Inflammatory macrophage treated with lipopolysaccharide for 4 hours (primary cell): ENCODE data around the gene ADM2.

Experiments
- DNase-seq: peaks from one replicate; pipeline ENCODE4 v3.0.0-alpha.2; 2020

The ADM2 gene

DNA sequence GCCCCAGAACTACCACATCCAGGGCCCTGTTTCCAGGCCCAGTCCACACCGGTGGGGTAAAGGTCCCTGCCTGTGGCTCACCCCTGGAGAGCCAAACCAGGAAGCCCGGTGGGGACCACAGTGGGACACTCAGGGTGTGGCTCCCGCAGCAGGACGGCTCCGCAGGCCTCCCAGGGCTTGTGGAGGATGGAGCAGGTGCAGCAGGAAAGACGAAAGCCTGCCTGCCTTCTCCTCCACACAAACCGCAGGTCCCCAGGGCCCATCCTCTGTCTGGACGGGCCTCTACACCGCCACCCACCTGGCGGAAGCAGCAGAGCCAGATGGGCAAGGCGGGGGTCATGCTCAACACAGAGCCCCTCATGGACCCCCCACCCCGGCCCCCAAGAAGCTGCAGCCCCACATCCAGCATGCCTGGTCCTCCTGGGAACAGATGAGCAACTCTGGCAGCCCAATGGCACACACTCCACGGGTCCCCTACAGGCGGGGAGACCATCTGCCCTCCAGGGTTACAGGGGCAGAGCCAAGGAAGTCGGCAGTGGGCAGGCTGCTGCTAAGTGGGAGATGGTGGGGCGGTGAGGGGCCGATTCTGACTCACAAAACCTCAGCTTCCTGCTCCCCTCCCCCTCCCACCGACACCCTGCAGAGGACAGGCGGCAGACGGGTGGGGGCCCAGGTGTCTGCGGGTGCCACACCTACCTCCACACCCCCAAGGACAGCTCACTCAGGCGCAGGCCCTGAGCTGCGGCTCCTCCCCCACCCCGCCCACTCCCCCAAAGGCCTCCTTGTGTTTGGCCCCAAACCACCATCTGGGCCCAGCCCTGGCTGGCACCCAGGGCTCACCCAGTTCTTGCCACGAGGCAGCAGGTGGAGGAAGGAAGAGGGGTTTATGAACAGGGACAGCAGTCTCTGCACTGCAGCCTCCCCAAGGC is 11.7 kb upstream of the ADM2 start:
- DNase-seq: no peak

DNA sequence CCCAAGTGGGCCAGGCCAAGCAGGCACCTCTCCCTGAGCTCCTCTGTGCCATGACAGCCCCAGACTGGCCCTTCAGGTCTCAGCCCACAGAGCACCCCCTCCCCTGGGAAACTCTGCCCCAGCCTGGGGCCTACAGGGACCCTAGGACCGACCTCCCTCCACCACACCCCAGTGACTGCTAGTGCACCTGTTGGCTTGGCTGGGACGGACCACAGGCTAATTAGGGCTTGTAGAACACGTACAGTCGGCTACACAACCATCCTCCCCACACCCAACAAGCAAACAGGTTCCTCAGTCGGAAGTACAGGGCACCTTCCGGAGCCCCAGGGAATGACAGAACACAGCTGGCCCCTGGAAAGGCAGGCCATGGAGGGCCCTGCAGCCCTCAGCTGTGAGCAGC is 10.9 kb upstream of the ADM2 start:
- no peak for DNase-seq

- DNase-seq: no peak
Measured at GRCh38 chr22:50471197-50471847, 10.0 kb upstream of the ADM2 start.

DNA sequence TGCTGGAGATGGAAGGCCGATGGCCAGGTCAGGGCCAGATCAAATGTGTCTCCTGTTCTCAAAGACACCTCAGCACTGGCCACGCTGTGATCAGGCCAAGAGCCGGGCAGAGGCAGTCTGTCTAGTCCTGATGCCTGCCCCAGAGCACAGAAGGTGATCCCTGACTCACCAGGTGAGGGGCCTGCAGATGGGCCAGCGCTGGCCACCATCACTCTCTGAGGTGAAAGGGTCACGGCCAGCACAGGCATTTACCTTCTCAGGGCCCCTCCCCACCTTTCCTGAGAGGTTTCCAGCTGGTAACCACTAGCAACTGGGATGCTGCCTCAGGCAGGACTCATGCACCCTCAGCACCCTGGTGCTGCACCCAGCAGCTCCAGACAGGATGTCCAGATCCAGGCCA is 9.4 kb upstream of the ADM2 start:
- DNase-seq: no peak

DNA sequence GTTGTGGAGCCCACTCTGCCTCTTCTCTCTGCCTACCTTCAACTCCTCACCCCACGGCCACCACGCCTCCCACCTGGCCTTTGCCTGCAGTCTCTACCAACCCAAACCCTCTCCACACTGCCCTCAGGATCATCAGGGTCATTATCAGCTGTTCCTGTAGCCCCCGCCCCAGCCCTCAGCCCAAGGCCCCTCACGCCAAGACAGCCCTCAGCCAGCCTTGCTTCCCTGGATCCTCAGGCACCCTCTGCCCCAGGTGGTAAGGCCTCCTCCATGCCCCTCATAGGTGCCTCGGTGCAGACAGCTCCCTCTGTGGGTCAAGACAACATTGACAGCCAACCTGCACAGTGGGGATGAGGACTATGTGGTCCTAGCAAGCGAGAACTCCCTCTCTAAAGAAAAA is 8.3 kb upstream of the ADM2 start:
- DNase-seq: no peak

GRCh38 chr22:50473855-50474671 is 7.3 kb upstream of the ADM2 start:
- peak; percentile 52 for DNase-seq

GRCh38 chr22:50474710-50475651 is 6.4 kb upstream of the ADM2 start, which contains the start of gene SBF1:
Gene SBF1, minus strand, starts transcription at chr22:50475035. Its CDS starts 195 bp downstream, at chr22:50474840.
- DNase-seq: peak; percentile 92

DNA sequence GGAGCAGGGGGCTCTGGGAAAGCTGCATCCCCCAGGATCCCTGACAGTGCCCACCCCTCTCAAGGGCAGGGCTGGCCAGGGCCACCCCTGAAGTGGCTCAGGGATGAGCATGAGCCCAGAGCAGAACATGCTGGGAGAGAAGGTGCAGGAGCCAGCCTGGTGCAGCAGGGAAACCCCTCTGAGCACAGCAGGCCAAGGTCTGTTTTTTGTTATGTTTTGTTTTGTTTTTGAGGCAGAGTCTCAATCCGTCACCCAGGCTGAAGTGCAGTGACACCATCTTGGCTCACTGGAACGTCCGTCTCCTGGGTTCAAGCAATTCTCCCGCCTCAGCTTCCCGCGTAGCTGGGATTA is 5.7 kb upstream of the ADM2 start:
- no peak for DNase-seq

GRCh38 chr22:50476868-50477267 is 4.5 kb upstream of the ADM2 start:
- DNase-seq: no peak

GRCh38 chr22:50477923-50478322 is 3.4 kb upstream of the ADM2 start:
- no peak for DNase-seq

GRCh38 chr22:50479721-50480120 is 1.6 kb upstream of the ADM2 start:
- DNase-seq: no peak

GRCh38 chr22:50481045-50481439 is 301 bp upstream of the ADM2 start:
- no peak for DNase-seq

DNA sequence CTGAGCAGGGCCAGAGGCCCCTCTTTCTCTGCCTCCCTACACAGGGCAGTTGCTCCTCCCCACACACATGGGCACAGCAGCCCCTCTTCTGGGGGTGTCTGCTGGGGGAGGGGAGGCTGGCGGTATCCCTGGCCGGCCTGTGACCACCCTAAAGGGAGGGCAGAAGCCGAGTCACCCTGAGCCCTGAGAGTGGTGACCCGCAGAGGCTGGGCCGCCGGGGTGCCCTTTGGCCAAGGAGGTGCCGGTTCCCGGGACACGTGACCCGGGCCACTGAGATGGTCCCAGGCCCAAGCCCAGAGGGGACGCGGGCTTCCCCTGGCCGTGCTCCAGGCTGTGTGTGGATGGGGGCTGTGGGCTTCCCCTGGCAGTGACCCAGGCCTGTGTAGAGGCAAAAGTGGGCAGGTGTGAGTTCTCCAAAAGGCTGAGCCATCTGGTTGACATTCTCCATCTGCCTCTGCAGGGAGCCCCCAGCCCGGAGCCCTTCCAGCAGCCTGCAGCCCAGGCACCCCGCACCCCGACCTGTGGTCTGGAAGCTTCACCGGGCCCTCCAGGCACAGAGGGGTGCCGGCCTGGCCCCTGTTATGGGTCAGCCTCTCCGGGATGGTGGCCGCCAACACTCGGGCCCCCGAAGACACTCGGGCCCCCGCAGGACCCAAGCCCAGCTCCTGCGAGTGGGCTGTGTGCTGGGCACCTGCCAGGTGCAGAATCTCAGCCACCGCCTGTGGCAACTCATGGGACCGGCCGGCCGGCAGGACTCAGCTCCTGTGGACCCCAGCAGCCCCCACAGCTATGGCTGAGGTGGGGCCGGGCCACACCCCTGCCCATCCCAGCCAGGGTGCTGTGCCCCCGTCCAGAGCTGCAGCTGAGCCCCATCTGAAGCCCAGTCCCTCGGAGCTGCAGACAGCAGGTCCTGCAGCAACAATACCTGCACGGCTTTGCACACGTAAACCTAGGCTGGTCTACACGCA is 1.0 kb downstream of the ADM2 start:
- no peak for DNase-seq

DNA sequence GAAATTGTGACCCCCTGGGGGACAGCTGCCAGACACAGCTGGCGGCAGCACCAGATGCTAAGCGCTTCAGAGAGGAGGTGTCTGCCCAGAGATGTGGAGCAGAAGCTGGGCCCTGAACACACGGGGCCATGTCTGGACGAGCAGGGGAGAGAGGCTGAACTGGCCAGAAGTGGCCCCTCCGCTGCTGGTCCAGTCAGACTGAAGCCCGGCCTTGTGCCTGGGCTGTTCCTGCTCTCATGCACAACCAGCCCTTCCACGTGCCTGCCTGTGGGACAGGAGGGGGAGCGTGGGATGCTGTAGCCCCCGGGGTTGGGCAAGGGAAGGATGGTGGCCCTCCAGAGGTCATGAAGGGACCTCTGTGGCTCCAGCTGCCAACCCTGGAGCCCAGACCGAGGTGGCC is 1.8 kb downstream of the ADM2 start:
- DNase-seq: no peak

DNA sequence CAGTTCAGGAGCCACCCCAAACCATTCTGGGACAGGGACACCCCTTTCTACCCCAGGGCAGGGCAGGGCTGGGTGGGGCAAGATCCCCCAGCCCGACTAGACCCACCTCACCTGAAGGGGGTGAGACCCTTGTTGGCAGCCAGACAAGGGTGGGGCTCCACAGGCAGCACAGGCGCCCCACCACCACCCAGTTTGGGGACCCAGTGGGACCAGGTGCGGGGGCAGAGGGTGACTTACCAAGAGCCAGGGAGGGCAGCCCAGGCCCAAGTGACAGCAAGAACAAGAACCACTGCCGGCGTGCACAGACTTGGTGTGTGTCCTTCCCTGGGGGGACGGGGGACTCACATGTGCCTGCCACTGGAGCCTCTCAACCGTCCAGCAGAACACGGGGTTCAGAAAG is 2.2 kb downstream of the ADM2 start:
- no peak for DNase-seq

GRCh38 chr22:50483977-50484853 is 2.9 kb downstream of the ADM2 start:
- no peak for DNase-seq

DNA sequence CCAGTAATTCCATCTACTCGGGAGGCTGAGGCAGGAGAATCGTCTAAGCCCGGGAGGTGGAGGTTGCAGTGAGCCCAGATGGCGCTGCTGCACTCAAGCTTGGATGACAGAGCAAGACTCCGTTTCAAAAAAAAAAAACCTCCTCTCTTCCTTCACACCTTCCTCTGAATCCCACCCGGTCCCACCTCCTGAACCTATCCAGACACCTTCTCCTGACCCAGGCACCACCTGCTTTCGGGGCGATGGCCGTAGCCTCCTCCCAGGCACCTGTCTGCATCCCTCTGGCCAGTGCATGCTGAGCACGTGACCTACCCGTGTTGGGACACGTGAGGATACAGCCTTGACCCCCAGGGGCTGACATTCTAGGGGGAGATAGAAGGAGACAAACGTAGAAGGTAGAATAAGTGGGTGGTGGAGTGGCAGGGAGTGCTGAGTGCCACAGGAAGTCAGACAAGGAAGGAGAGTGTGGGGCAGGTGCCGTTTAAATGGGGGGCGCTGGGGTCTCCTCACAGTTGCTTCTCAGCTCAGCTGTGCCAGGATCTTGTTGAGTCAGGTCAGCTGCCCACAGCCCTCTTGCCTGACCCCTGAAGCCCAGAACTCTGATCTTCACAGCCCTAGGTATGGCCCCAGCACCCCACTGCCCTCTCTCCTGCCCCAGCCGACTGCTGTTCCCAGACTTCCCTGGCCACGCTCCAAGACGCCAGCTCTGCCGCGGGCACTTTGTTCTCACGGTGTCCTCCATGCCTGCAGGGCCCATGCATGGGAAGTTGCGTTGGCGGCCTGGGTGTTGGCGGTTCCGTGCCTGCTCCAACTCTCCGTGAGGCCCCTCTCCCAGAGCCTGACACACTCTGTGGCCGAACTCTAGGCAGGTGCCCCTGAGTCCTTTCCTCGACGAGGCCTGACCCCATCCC is 4.1 kb downstream of the ADM2 start:
- no peak for DNase-seq

DNA sequence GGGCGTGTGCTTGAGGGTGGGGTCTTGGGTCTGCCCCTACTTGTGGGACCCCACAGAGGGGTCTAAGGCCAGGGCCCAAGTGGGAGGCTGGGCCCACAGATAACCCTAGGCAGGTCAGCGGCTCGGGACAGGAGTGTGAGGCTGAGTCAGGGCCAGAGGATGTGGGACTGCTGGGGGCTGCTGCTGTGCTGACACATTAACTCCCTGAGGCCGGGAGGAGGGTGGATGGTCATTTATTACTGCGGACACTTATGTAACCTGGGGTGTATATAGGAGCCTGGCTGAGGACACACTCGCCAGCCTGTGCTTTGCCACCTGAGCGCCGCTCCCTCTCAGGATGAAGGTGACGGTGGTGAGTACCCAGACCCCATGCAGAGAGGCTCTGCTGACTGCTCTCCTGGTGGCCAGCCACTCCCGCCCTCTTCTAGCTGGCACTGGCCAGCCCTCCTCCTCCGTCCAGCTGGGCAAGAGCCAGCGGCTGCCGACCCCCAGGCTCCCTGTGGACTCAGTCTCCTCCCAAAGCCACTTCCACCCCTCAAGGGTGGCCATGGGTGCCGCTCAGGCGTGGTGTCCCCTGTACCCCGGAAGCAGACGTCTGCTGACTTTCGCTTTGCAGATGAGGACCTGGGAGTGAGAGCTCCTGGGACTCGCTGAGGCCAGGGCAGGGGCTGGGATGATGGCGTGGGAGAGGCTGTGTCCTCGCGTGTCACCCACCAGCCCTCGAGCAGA is 5.4 kb downstream of the ADM2 start, which contains the start of gene MIOX:
MIOX (plus strand) TSS at position 299 of the 729 bp plus-strand sequence; CDS start at position 338, 39 bp downstream.
- no peak for DNase-seq
